K562 (cell line): ENCODE results near the gene LONRF2. TPM values are rescaled to one million over a fixed set of nuclear protein-coding genes. Genes with fewer than 3 reads are reported as not detected.

Source experiments
- BHLHE40 ChIP-seq: IDR thresholded peaks from 2 replicates; pipeline ENCODE4 v1.6.1; 2011; ENCODE audit warnings: low read length, improper control_type of control experiment
- BRD4 ChIP-seq: fragments of 200-600 bp; sonication (generic); IDR thresholded peaks from 2 replicates; pipeline ENCODE4 v1.6.1; 2017; ENCODE audit warnings: inconsistent platforms
- CUX1 ChIP-seq: fragments of 200-800 bp; sonication (Bioruptor generic); IDR thresholded peaks from 2 replicates; pipeline ENCODE4 v1.6.1; 2016; ENCODE audit warnings: missing genetic modification characterization, missing compliant biosample characterization
- E2F8 ChIP-seq: fragments of 450-650 bp; IDR thresholded peaks from 2 replicates; pipeline ENCODE4 v1.7.1; 2018; ENCODE audit warnings: mild to moderate bottlenecking, low read depth; ENCODE audit not compliant: partially characterized antibody
- FUS ChIP-seq: fragments of 200-400 bp; formaldehyde crosslinking; optimal IDR thresholded peaks from 2 replicates; pipeline ENCODE3; 2017; ENCODE audit warnings: low read depth, low read length
- HIVEP1 ChIP-seq: fragments of 250-450 bp; sonication (Bioruptor Pico); IDR thresholded peaks from 2 replicates; pipeline ENCODE4 v1.4.0; 2020; ENCODE audit warnings: mild to moderate bottlenecking
- HOXB6 ChIP-seq: fragments of 250-450 bp; sonication (Bioruptor Pico); IDR thresholded peaks from 2 replicates; pipeline ENCODE4 v1.5.1; 2022; ENCODE audit warnings: mild to moderate bottlenecking, borderline replicate concordance
- MECOM ChIP-seq: fragments of 250-450 bp; sonication (Bioruptor Pico); IDR thresholded peaks from 2 replicates; pipeline ENCODE4 v1.8.0; 2022; ENCODE audit warnings: inconsistent platforms
- MTA1 ChIP-seq: fragments of 450-650 bp; IDR thresholded peaks from 2 replicates; pipeline ENCODE4 v1.6.1; 2017; ENCODE audit warnings: borderline replicate concordance
- SLC30A9 ChIP-seq: fragments of 250-450 bp; sonication (Bioruptor Pico); IDR thresholded peaks from 2 replicates; pipeline ENCODE4 v1.8.0; 2022; ENCODE audit warnings: mild to moderate bottlenecking, moderate library complexity
- SMARCB1 ChIP-seq: IDR thresholded peaks from 2 replicates; pipeline ENCODE4 v1.6.1; 2011; ENCODE audit warnings: improper control_type of control experiment, low read depth; ENCODE audit not compliant: insufficient read length
- TAL1 ChIP-seq: fragments of 450-650 bp; IDR thresholded peaks from 2 replicates; pipeline ENCODE4 v1.6.1; 2016; ENCODE audit warnings: mild to moderate bottlenecking
- WHSC1 ChIP-seq: IDR thresholded peaks from one replicate; pipeline ENCODE4 v1.6.1; 2012; ENCODE audit warnings: low read length, control low read depth, inconsistent platforms
- ZFP30 ChIP-seq: fragments of 250-450 bp; sonication (Bioruptor Pico); IDR thresholded peaks from 2 replicates; pipeline ENCODE4 v1.8.0; 2022; ENCODE audit warnings: moderate library complexity, mild to moderate bottlenecking, inconsistent platforms, borderline replicate concordance
- polyA plus RNA-seq, 8 experiments: library from polyadenylated mRNA; depleted of rRNA in 4 of 8; stranded (reverse) in 5 of 8; unstranded in 3 of 8; fragments of >200 nt; fragmentation: Nextera tagmentation in 2 of 8; fragmentation: Illumina TruSeq in 1 of 8; extraction: Ambion mirVana in 2 of 8; extraction: Trizol in 1 of 8; gene quantifications; 2 replicates each; pipeline versions ENCODE4 v1.2.1 to v1.2.3, GENCODE V29; 2011 to 2014; ENCODE audit warnings: inconsistent platforms in 1 of 8, missing spikeins in 1 of 8
- total RNA-seq, 7 experiments: library from RNA; depleted of rRNA in 6 of 7; stranded (reverse); fragments of >200 nt in 6 of 7; fragmentation: Illumina TruSeq in 2 of 7; extraction: Trizol in 2 of 7; gene quantifications; 2 replicates each; pipeline versions ENCODE4 v1.2.1 to v1.2.3, GENCODE V29; 2011 to 2021; ENCODE audit warnings: low replicate concordance in 1 of 7
- TF ChIP-seq, protein P1 (sequence below): fragments of 450-650 bp; IDR thresholded peaks from 2 replicates; pipeline ENCODE4 v1.6.1; 2018; ENCODE audit warnings: mild to moderate bottlenecking, low read depth; ENCODE audit not compliant: partially characterized antibody
- TF ChIP-seq, protein P2 (sequence below): fragments of 250-450 bp; sonication (Bioruptor Pico); IDR thresholded peaks from 2 replicates; pipeline ENCODE4 v1.5.0; 2022; ENCODE audit warnings: mild to moderate bottlenecking

The LONRF2 gene
- total and polyA plus RNA-seq, 9 of the 15 experiments (the other 6 are each of a cell fraction or from before 2014, with no cell fraction given) = 0.35 to 5.0 (median 2.7) TPM

- TF ChIP-seq E2F8 = no peak
- no peak for TF ChIP-seq SLC30A9 (CRISPR knock-in tag)
- no peak for TF ChIP-seq MECOM (CRISPR knock-in tag)
- peak; percentile 83 for TF ChIP-seq BHLHE40
- no peak for TF ChIP-seq HOXB6 (CRISPR knock-in tag)
- TF ChIP-seq SMARCB1 = peak; percentile 43
- no peak for TF ChIP-seq WHSC1
- TF ChIP-seq BRD4 = peak; percentile 81
- no peak for TF ChIP-seq HIVEP1 (CRISPR knock-in tag)
- TF ChIP-seq FUS = no peak
- TF ChIP-seq, protein P1, sequence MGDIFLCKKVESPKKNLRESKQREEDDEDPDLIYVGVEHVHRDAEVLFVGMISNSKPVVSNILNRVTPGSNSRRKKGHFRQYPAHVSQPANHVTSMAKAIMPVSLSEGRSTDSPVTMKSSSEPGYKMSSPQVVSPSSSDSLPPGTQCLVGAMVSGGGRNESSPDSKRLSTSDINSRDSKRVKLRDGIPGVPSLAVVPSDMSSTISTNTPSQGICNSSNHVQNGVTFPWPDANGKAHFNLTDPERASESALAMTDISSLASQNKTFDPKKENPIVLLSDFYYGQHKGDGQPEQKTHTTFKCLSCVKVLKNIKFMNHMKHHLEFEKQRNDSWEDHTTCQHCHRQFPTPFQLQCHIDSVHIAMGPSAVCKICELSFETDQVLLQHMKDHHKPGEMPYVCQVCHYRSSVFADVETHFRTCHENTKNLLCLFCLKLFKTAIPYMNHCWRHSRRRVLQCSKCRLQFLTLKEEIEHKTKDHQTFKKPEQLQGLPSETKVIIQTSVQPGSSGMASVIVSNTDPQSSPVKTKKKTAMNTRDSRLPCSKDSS = no peak
- peak; percentile 3; the same call in 1 of the 2 replicates for TF ChIP-seq CUX1
- TF ChIP-seq ZFP30 (CRISPR knock-in tag) = no peak
- TF ChIP-seq, protein P2, sequence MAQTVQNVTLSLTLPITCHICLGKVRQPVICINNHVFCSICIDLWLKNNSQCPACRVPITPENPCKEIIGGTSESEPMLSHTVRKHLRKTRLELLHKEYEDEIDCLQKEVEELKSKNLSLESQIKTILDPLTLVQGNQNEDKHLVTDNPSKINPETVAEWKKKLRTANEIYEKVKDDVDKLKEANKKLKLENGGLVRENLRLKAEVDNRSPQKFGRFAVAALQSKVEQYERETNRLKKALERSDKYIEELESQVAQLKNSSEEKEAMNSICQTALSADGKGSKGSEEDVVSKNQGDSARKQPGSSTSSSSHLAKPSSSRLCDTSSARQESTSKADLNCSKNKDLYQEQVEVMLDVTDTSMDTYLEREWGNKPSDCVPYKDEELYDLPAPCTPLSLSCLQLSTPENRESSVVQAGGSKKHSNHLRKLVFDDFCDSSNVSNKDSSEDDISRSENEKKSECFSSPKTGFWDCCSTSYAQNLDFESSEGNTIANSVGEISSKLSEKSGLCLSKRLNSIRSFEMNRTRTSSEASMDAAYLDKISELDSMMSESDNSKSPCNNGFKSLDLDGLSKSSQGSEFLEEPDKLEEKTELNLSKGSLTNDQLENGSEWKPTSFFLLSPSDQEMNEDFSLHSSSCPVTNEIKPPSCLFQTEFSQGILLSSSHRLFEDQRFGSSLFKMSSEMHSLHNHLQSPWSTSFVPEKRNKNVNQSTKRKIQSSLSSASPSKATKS (CRISPR knock-in tag) = no peak
- peak; percentile 72 for TF ChIP-seq TAL1
- peak; percentile 76; the same call in 1 of the 2 replicates for TF ChIP-seq MTA1
Measured at GRCh38 chr2:100291152-100291970, 30.9 kb downstream of the LONRF2 start (continued).
